H9 (cell line): ENCODE measurements around the gene KISS1. TPM values are rescaled to one million over a fixed set of nuclear protein-coding genes. Genes with fewer than 3 reads are reported as not detected.
A peak's percentile ranks its signal among the peaks of the same experiment; 100 is the strongest.

Experiments used
- DNase-seq: peaks from one replicate; pipeline ENCODE4 v3.0.0-alpha.2; 2017
- H2AFZ ChIP-seq: one replicate; pipeline ENCODE4 v1.6.1; 2013; ENCODE audit warnings: mild to moderate bottlenecking, low read length, control low read depth, moderate library complexity
- H2AK5ac ChIP-seq: 2 replicates; pipeline ENCODE4 v1.6.1; 2013; ENCODE audit warnings: low read length, control low read depth, mixed read lengths; ENCODE audit not compliant: insufficient read length
- H2BK120ac ChIP-seq: one replicate; pipeline ENCODE4 v1.6.1; 2013; ENCODE audit warnings: low read depth, mild to moderate bottlenecking, low read length, control low read depth, inconsistent platforms; ENCODE audit not compliant: poor library complexity, severe bottlenecking
- H2BK12ac ChIP-seq: 2 replicates; pipeline ENCODE4 v1.6.1; 2013; ENCODE audit warnings: low read length, control low read depth, mixed read lengths, low read depth; ENCODE audit not compliant: insufficient read length
- H2BK15ac ChIP-seq: 2 replicates; pipeline ENCODE4 v1.6.1; 2013; ENCODE audit warnings: low read depth, low read length, control low read depth
- H2BK20ac ChIP-seq: one replicate; pipeline ENCODE4 v1.6.1; 2013; ENCODE audit warnings: low read depth, mild to moderate bottlenecking, low read length, control low read depth, inconsistent platforms; ENCODE audit not compliant: poor library complexity, severe bottlenecking
- H2BK5ac ChIP-seq: 2 replicates; pipeline ENCODE4 v1.6.1; 2013; ENCODE audit warnings: low read length, control low read depth, mixed read lengths; ENCODE audit not compliant: insufficient read length
- H3K14ac ChIP-seq: 2 replicates; pipeline ENCODE4 v1.6.1; 2013; ENCODE audit warnings: low read length, control low read depth; ENCODE audit not compliant: insufficient read depth
- H3K18ac ChIP-seq: 2 replicates; pipeline ENCODE4 v1.6.1; 2013; ENCODE audit warnings: low read depth, mild to moderate bottlenecking, mixed read lengths, low read length, control low read depth; ENCODE audit not compliant: insufficient read length
- H3K23ac ChIP-seq: 2 replicates; pipeline ENCODE4 v1.6.1; 2013; ENCODE audit warnings: low read length, control low read depth, mixed read lengths, low read depth; ENCODE audit not compliant: insufficient read length
- H3K23me2 ChIP-seq: 2 replicates; pipeline ENCODE4 v1.6.1; 2013; ENCODE audit warnings: low read depth, mild to moderate bottlenecking, mixed read lengths, low read length, control low read depth; ENCODE audit not compliant: insufficient read length, poor library complexity, severe bottlenecking
- H3K27ac ChIP-seq: 2 replicates; pipeline ENCODE4 v1.5.1; 2013; ENCODE audit warnings: low read length, control low read depth, mixed read lengths, low read depth; ENCODE audit not compliant: insufficient read length
- H3K27me3 ChIP-seq: 2 replicates; pipeline ENCODE4 v1.6.1; 2013; ENCODE audit warnings: low read length, control low read depth, inconsistent platforms; ENCODE audit not compliant: insufficient read depth
- H3K4ac ChIP-seq: 2 replicates; pipeline ENCODE4 v1.6.1; 2013; ENCODE audit warnings: low read depth, mild to moderate bottlenecking, control low read depth, inconsistent platforms, low read length, moderate library complexity
- H3K4me1 ChIP-seq: 2 replicates; pipeline ENCODE4 v1.6.1; 2013; ENCODE audit warnings: low read length, control low read depth, inconsistent platforms; ENCODE audit not compliant: insufficient read depth
- H3K4me2 ChIP-seq: 2 replicates; pipeline ENCODE4 v1.6.1; 2013; ENCODE audit warnings: low read length, control low read depth, mixed read lengths; ENCODE audit not compliant: insufficient read length, insufficient read depth
- H3K56ac ChIP-seq: 2 replicates; pipeline ENCODE4 v1.6.1; 2013; ENCODE audit warnings: low read depth, mild to moderate bottlenecking, mixed read lengths, low read length, control low read depth; ENCODE audit not compliant: insufficient read length
- H3K79me1 ChIP-seq: 2 replicates; pipeline ENCODE4 v1.6.1; 2013; ENCODE audit warnings: low read depth, mild to moderate bottlenecking, moderate library complexity, low read length, control low read depth, inconsistent platforms; ENCODE audit not compliant: insufficient read depth, poor library complexity, severe bottlenecking
- H3K79me2 ChIP-seq: 2 replicates; pipeline ENCODE4 v1.6.1; 2013; ENCODE audit warnings: low read length, control low read depth, inconsistent platforms; ENCODE audit not compliant: insufficient read depth
- H3K9ac ChIP-seq: 2 replicates; pipeline ENCODE4 v1.6.1; 2013; ENCODE audit warnings: low read length, control low read depth, mixed read lengths; ENCODE audit not compliant: insufficient read length; ENCODE audit errors: extremely low read depth
- H3K9me3 ChIP-seq: one replicate; pipeline ENCODE4 v1.6.1; 2013; ENCODE audit warnings: low read depth, low read length, inconsistent platforms; ENCODE audit not compliant: control insufficient read depth
- H3T11ph ChIP-seq: one replicate; pipeline ENCODE4 v1.6.1; 2013; ENCODE audit warnings: mild to moderate bottlenecking, low read length, control low read depth, inconsistent platforms
- H4K20me1 ChIP-seq: one replicate; pipeline ENCODE4 v1.6.1; 2013; ENCODE audit not compliant: control insufficient read depth, insufficient read length, insufficient read depth
- H4K5ac ChIP-seq: 2 replicates; pipeline ENCODE4 v1.6.1; 2013; ENCODE audit warnings: low read depth, mild to moderate bottlenecking, mixed read lengths, low read length, control low read depth; ENCODE audit not compliant: insufficient read length
- H4K8ac ChIP-seq: replicated peaks from 2 replicates; pipeline ENCODE4 v1.6.1; 2013; ENCODE audit warnings: low read length, control low read depth, mixed read lengths, low read depth; ENCODE audit not compliant: insufficient read length
- H4K91ac ChIP-seq: 2 replicates; pipeline ENCODE4 v1.6.1; 2013; ENCODE audit warnings: low read depth, mild to moderate bottlenecking, moderate library complexity, mixed read lengths, low read length, control low read depth; ENCODE audit not compliant: insufficient read length
- H3K27ac Mint-ChIP-seq, 3 experiments: 2 replicates in 2 of 3; 3 replicates in 1 of 3; pipeline ENCODE4 v1.8.0; 2020 to 2021; ENCODE audit warnings: mixed read lengths in 3 of 3, mild to moderate bottlenecking in 1 of 3, moderate library complexity in 1 of 3
- H3K27me3 Mint-ChIP-seq: 2 replicates; pipeline ENCODE4 v1.8.0; 2021; ENCODE audit warnings: low read depth, mild to moderate bottlenecking, moderate library complexity, mixed read lengths
- H3K36me3 Mint-ChIP-seq, 3 experiments: 2 replicates in 2 of 3; 3 replicates in 1 of 3; pipeline ENCODE4 v1.8.0; 2020 to 2021; ENCODE audit warnings: low read depth in 3 of 3, mixed read lengths in 3 of 3; ENCODE audit not compliant: insufficient read depth in 1 of 3
- H3K4me1 Mint-ChIP-seq, 2 experiments: 2 replicates each; pipeline ENCODE4 v1.8.0; 2020; ENCODE audit warnings: mixed read lengths in 2 of 2
- H3K4me3 Mint-ChIP-seq, 2 experiments: 2 replicates in 1 of 2; 3 replicates in 1 of 2; pipeline ENCODE4 v1.8.0; 2020 to 2021; ENCODE audit warnings: mild to moderate bottlenecking in 2 of 2, mixed read lengths in 2 of 2, moderate library complexity in 1 of 2
- H3K9me3 Mint-ChIP-seq, 2 experiments: 2 replicates in 1 of 2; 3 replicates in 1 of 2; pipeline ENCODE4 v1.8.0; 2020; ENCODE audit warnings: mild to moderate bottlenecking in 2 of 2, mixed read lengths in 2 of 2, moderate library complexity in 1 of 2
- CTCF ChIP-seq: fragments of 200-600 bp; sonication (generic); conservative IDR thresholded peaks from 3 replicates; pipeline ENCODE4 v1.8.0; 2021; ENCODE audit warnings: antibody characterized with exemption, mild to moderate bottlenecking
- WGBS: extraction: QIAGEN DNeasy Blood & Tissue Kit; methylation state at CpG from one replicate; pipeline ENCODE4 v1.1.7; 2013; ENCODE audit warnings: missing lambda C conversion rate, low lambda C conversion rate, mixed read lengths; ENCODE audit not compliant: insufficient read length; ENCODE audit errors: extremely low coverage; 5-methylcytosine and 5-hydroxymethylcytosine counted together
- total RNA-seq: library from RNA; stranded (reverse); gene quantifications from 2 replicates; pipeline ENCODE4 v1.2.1, GENCODE V29; 2021

The KISS1 gene
- total RNA-seq, 1 experiment from 2014 or later = 0.68 TPM

GRCh38 chr1:204225841-204226735, 29.8 kb upstream of the KISS1 start:
- TF ChIP-seq CTCF = no peak
- Histone ChIP-seq H4K20me1 (no peaks in the 10 kb centered on the region), H3K27ac (no peak overlapping the region), H2BK15ac (no peak overlapping the region), H3K4me2 (no peak overlapping the region), H2AK5ac (no peak overlapping the region), H2BK20ac (no peak overlapping the region), H3K14ac (no peak overlapping the region), H3K23ac (no peak overlapping the region), H4K91ac (no peak overlapping the region), H3K56ac (no peak overlapping the region), H2BK5ac (no peak overlapping the region), H3K9me3 (no peaks in the 10 kb centered on the region), H3K27me3 (no peaks in the 10 kb centered on the region), H4K8ac (no peak overlapping the region), H3K18ac (no peak overlapping the region), H3K9ac (no peak overlapping the region), H3T11ph (no peak overlapping the region), H2AFZ (no peak overlapping the region), H3K4me1 (no peaks in the 10 kb centered on the region), H2BK120ac (no peak overlapping the region), H3K79me1 (no peaks in the 10 kb centered on the region), H3K79me2 (no peaks in the 10 kb centered on the region), H3K4ac (no peak overlapping the region), H4K5ac (no peak overlapping the region), H2BK12ac (no peak overlapping the region), H3K23me2 (no peaks in the 10 kb centered on the region)
- Mint-ChIP-seq H3K4me3 (no peak overlapping the region), H3K36me3 (peaks cover 0 to 9% (median 0%) of the 10 kb centered on the region in 3 experiments; a peak in 3 of 7 replicates), H3K9me3 (no peaks in the 10 kb centered on the region), H3K27ac (peak overlapping the region in 1 of 3 experiments; percentile 8; a peak in 1 of 7 replicates), H3K27me3 (no peaks in the 10 kb centered on the region), H3K4me1 (peaks cover 0 to 13% of the 10 kb centered on the region in 2 experiments; a peak in 1 of 4 replicates)
- no peak for DNase-seq
- WGBS = no CpG with 5 or more reads among the region's 16 CpGs
